T-helper 2 cell treated with Interferon-gamma antibody and Interleukin-4, amounts not matched to agents 5 μg/mL and 100 μg/mL, for 36 hours (primary cell): ENCODE results near the gene FCN2.

ENCODE experiments used
- DNase-seq: peaks from one replicate; pipeline ENCODE4 v3.0.0; 2021; ENCODE audit warnings: low spot score
- H3K27ac Mint-ChIP-seq: one replicate; pipeline ENCODE4 v1.8.0; 2021; ENCODE audit warnings: mild to moderate bottlenecking, mixed read lengths
- H3K27me3 Mint-ChIP-seq: one replicate; pipeline ENCODE4 v1.8.0; 2021; ENCODE audit warnings: low read depth, mixed read lengths
- H3K36me3 Mint-ChIP-seq: one replicate; pipeline ENCODE4 v1.8.0; 2021; ENCODE audit warnings: low read depth, mixed read lengths
- H3K4me1 Mint-ChIP-seq: one replicate; pipeline ENCODE4 v1.8.0; 2021; ENCODE audit warnings: low read depth, mixed read lengths
- H3K4me3 Mint-ChIP-seq: one replicate; pipeline ENCODE4 v1.8.0; 2022; ENCODE audit warnings: mild to moderate bottlenecking, moderate library complexity, mixed read lengths
- H3K9me3 Mint-ChIP-seq: one replicate; pipeline ENCODE4 v1.8.0; 2021; ENCODE audit warnings: mixed read lengths

FCN2 gene

GRCh38 chr9:134885001-134885678 lies 4.5 kb downstream of the FCN2 start:
- Mint-ChIP-seq H3K27me3 (peaks cover 2% of the 10 kb centered on the region), H3K4me1 (no peaks in the 10 kb centered on the region), H3K27ac (no peak overlapping the region), H3K36me3 (no peaks in the 10 kb centered on the region), H3K4me3 (no peak overlapping the region), H3K9me3 (no peaks in the 10 kb centered on the region)
- no peak for DNase-seq

- Mint-ChIP-seq H3K36me3 (no peaks in the 10 kb centered on the region), H3K9me3 (no peaks in the 10 kb centered on the region), H3K4me3 (no peak overlapping the region), H3K27ac (no peak overlapping the region), H3K27me3 (peaks cover 2% of the 10 kb centered on the region), H3K4me1 (no peaks in the 10 kb centered on the region)
- no peak for DNase-seq
These were observed 5.2 kb downstream of the FCN2 start for GRCh38 chr9:134885679-134886412.

- Mint-ChIP-seq H3K27ac (no peak overlapping the region), H3K36me3 (no peaks in the 10 kb centered on the region), H3K4me1 (no peaks in the 10 kb centered on the region), H3K27me3 (peaks cover 2% of the 10 kb centered on the region), H3K9me3 (no peaks in the 10 kb centered on the region), H3K4me3 (no peak overlapping the region)
- DNase-seq: no peak
These were observed 5.9 kb downstream of the FCN2 start for GRCh38 chr9:134886413-134886913.

- no peaks in the 10 kb centered on the region for H3K36me3 Mint-ChIP-seq
- no peak overlapping the region for H3K27ac Mint-ChIP-seq
- H3K27me3 Mint-ChIP-seq: peaks cover 2% of the 10 kb centered on the region
- no peak for DNase-seq
- H3K4me1 Mint-ChIP-seq: no peaks in the 10 kb centered on the region
- H3K4me3 Mint-ChIP-seq: no peak overlapping the region
- H3K9me3 Mint-ChIP-seq: no peaks in the 10 kb centered on the region
These were observed 6.6 kb downstream of the FCN2 start for GRCh38 chr9:134887219-134887618.

- Mint-ChIP-seq H3K36me3 (no peaks in the 10 kb centered on the region), H3K4me1 (no peaks in the 10 kb centered on the region), H3K4me3 (no peak overlapping the region), H3K27ac (no peak overlapping the region), H3K27me3 (peaks cover 2% of the 10 kb centered on the region), H3K9me3 (no peaks in the 10 kb centered on the region)
- no peak for DNase-seq
These were observed 7.3 kb downstream of the FCN2 start for GRCh38 chr9:134887686-134888602.

GRCh38 chr9:134888603-134889190 lies 8.1 kb downstream of the FCN2 start:
- Mint-ChIP-seq H3K9me3 (no peaks in the 10 kb centered on the region), H3K4me1 (no peaks in the 10 kb centered on the region), H3K36me3 (no peaks in the 10 kb centered on the region), H3K27me3 (peaks cover 2% of the 10 kb centered on the region), H3K4me3 (no peak overlapping the region), H3K27ac (no peak overlapping the region)
- DNase-seq: no peak

- Mint-ChIP-seq H3K4me3 (no peak overlapping the region), H3K4me1 (no peaks in the 10 kb centered on the region), H3K27me3 (peaks cover 2% of the 10 kb centered on the region), H3K27ac (no peak overlapping the region), H3K9me3 (no peaks in the 10 kb centered on the region), H3K36me3 (no peaks in the 10 kb centered on the region)
- DNase-seq: no peak
These were observed 9.0 kb downstream of the FCN2 start for GRCh38 chr9:134889386-134890154.

GRCh38 chr9:134890155-134890495 lies 9.5 kb downstream of the FCN2 start:
- DNase-seq: no peak
- Mint-ChIP-seq H3K27ac (no peak overlapping the region), H3K9me3 (peaks cover 2% of the 10 kb centered on the region), H3K4me1 (no peaks in the 10 kb centered on the region), H3K36me3 (no peaks in the 10 kb centered on the region), H3K4me3 (no peak overlapping the region), H3K27me3 (peaks cover 2% of the 10 kb centered on the region)

- H3K36me3 Mint-ChIP-seq: no peaks in the 10 kb centered on the region
- H3K27ac Mint-ChIP-seq: no peak overlapping the region
- H3K4me1 Mint-ChIP-seq: no peaks in the 10 kb centered on the region
- peaks cover 4% of the 10 kb centered on the region for H3K27me3 Mint-ChIP-seq
- H3K9me3 Mint-ChIP-seq: peaks cover 7% of the 10 kb centered on the region
- no peak for DNase-seq
- no peak overlapping the region for H3K4me3 Mint-ChIP-seq
These were observed 10.4 kb downstream of the FCN2 start for GRCh38 chr9:134891053-134891452.

- Mint-ChIP-seq H3K4me1 (no peaks in the 10 kb centered on the region), H3K27me3 (peaks cover 4% of the 10 kb centered on the region), H3K4me3 (no peak overlapping the region), H3K27ac (no peak overlapping the region), H3K36me3 (no peaks in the 10 kb centered on the region), H3K9me3 (peaks cover 7% of the 10 kb centered on the region)
- DNase-seq: no peak
These were observed 11.1 kb downstream of the FCN2 start for GRCh38 chr9:134891713-134892112.

GRCh38 chr9:134892221-134892620 lies 11.6 kb downstream of the FCN2 start:
- Mint-ChIP-seq H3K4me1 (no peaks in the 10 kb centered on the region), H3K27me3 (peaks cover 4% of the 10 kb centered on the region), H3K9me3 (peaks cover 7% of the 10 kb centered on the region), H3K4me3 (no peak overlapping the region), H3K27ac (no peak overlapping the region), H3K36me3 (no peaks in the 10 kb centered on the region)
- DNase-seq: no peak

- Mint-ChIP-seq H3K4me1 (no peaks in the 10 kb centered on the region), H3K27me3 (peaks cover 2% of the 10 kb centered on the region), H3K9me3 (peaks cover 7% of the 10 kb centered on the region), H3K4me3 (no peak overlapping the region), H3K36me3 (no peaks in the 10 kb centered on the region), H3K27ac (no peak overlapping the region)
- DNase-seq: no peak
These were observed 12.3 kb downstream of the FCN2 start for GRCh38 chr9:134892820-134893420.
